Activated T-helper 9 cell treated with anti-CD3 and anti-CD28 coated beads, Interleukin-2, amount 50 U/mL, for 16 hours (primary cell): ENCODE measurements around the gene CLSTN1.
"Not testable (repeated sequence)": the region's sequence is repeated elsewhere in the genome, so short reads cannot be mapped to it uniquely, and the experiment has no call there.

Experiments
- DNase-seq: peaks from one replicate; pipeline ENCODE4 v3.0.0-alpha.2; 2020; ENCODE audit warnings: low read depth

CLSTN1 gene

GRCh38 chr1:9729523-9729922 is 94.2 kb downstream of the CLSTN1 start:
- no peak for DNase-seq

GRCh38 chr1:9728451-9729295 is 95.1 kb downstream of the CLSTN1 start:
- peak; percentile 49 for DNase-seq

- no peak for DNase-seq
Measured at GRCh38 chr1:9726905-9727595, 96.7 kb downstream of the CLSTN1 start.

GRCh38 chr1:9726406-9726805 is 97.4 kb downstream of the CLSTN1 start:
- DNase-seq = no peak

- peak; percentile 63 for DNase-seq
Measured at GRCh38 chr1:9724706-9725476, 98.9 kb downstream of the CLSTN1 start.

GRCh38 chr1:9723926-9724325 is 99.8 kb downstream of the CLSTN1 start:
- DNase-seq = no peak

GRCh38 chr1:9723068-9723805 is 100.5 kb downstream of the CLSTN1 start:
- DNase-seq = no peak

- no peak for DNase-seq
Measured at GRCh38 chr1:9722378-9722749, 101.4 kb downstream of the CLSTN1 start.

GRCh38 chr1:9721606-9722377 is 102.0 kb downstream of the CLSTN1 start:
- DNase-seq = peak; percentile 66

- DNase-seq = no peak
Measured at GRCh38 chr1:9720785-9721605, 102.8 kb downstream of the CLSTN1 start.

GRCh38 chr1:9719978-9720722 is 103.6 kb downstream of the CLSTN1 start:
- DNase-seq = no peak

- DNase-seq = no peak
Measured at GRCh38 chr1:9718006-9718680, 105.6 kb downstream of the CLSTN1 start.

- DNase-seq = peak; percentile 75
Measured at GRCh38 chr1:9717193-9718005, 106.4 kb downstream of the CLSTN1 start.

GRCh38 chr1:9716404-9717192 is 107.2 kb downstream of the CLSTN1 start:
- DNase-seq = no peak

GRCh38 chr1:9715536-9716226 is 108.1 kb downstream of the CLSTN1 start:
- no peak for DNase-seq

GRCh38 chr1:9714257-9714718 is 109.5 kb downstream of the CLSTN1 start:
- DNase-seq = no peak

GRCh38 chr1:9712767-9713166 is 111.0 kb downstream of the CLSTN1 start:
- DNase-seq = not testable (repeated sequence)
